H9 (cell line): ENCODE data around the gene OBP2B. TPM values are rescaled to one million over a fixed set of nuclear protein-coding genes. Genes with fewer than 3 reads are reported as not detected.

Experiments used
- DNase-seq: peaks from one replicate; pipeline ENCODE4 v3.0.0-alpha.2; 2017
- H2AFZ ChIP-seq: one replicate; pipeline ENCODE4 v1.6.1; 2013; ENCODE audit warnings: mild to moderate bottlenecking, low read length, control low read depth, moderate library complexity
- H2AK5ac ChIP-seq: 2 replicates; pipeline ENCODE4 v1.6.1; 2013; ENCODE audit warnings: low read length, control low read depth, mixed read lengths; ENCODE audit not compliant: insufficient read length
- H2BK120ac ChIP-seq: one replicate; pipeline ENCODE4 v1.6.1; 2013; ENCODE audit warnings: low read depth, mild to moderate bottlenecking, low read length, control low read depth, inconsistent platforms; ENCODE audit not compliant: poor library complexity, severe bottlenecking
- H2BK12ac ChIP-seq: 2 replicates; pipeline ENCODE4 v1.6.1; 2013; ENCODE audit warnings: low read length, control low read depth, mixed read lengths, low read depth; ENCODE audit not compliant: insufficient read length
- H2BK15ac ChIP-seq: 2 replicates; pipeline ENCODE4 v1.6.1; 2013; ENCODE audit warnings: low read depth, low read length, control low read depth
- H2BK20ac ChIP-seq: one replicate; pipeline ENCODE4 v1.6.1; 2013; ENCODE audit warnings: low read depth, mild to moderate bottlenecking, low read length, control low read depth, inconsistent platforms; ENCODE audit not compliant: poor library complexity, severe bottlenecking
- H2BK5ac ChIP-seq: 2 replicates; pipeline ENCODE4 v1.6.1; 2013; ENCODE audit warnings: low read length, control low read depth, mixed read lengths; ENCODE audit not compliant: insufficient read length
- H3K14ac ChIP-seq: 2 replicates; pipeline ENCODE4 v1.6.1; 2013; ENCODE audit warnings: low read length, control low read depth; ENCODE audit not compliant: insufficient read depth
- H3K18ac ChIP-seq: 2 replicates; pipeline ENCODE4 v1.6.1; 2013; ENCODE audit warnings: low read depth, mild to moderate bottlenecking, mixed read lengths, low read length, control low read depth; ENCODE audit not compliant: insufficient read length
- H3K23ac ChIP-seq: 2 replicates; pipeline ENCODE4 v1.6.1; 2013; ENCODE audit warnings: low read length, control low read depth, mixed read lengths, low read depth; ENCODE audit not compliant: insufficient read length
- H3K23me2 ChIP-seq: 2 replicates; pipeline ENCODE4 v1.6.1; 2013; ENCODE audit warnings: low read depth, mild to moderate bottlenecking, mixed read lengths, low read length, control low read depth; ENCODE audit not compliant: insufficient read length, poor library complexity, severe bottlenecking
- H3K27ac ChIP-seq: 2 replicates; pipeline ENCODE4 v1.5.1; 2013; ENCODE audit warnings: low read length, control low read depth, mixed read lengths, low read depth; ENCODE audit not compliant: insufficient read length
- H3K27me3 ChIP-seq: 2 replicates; pipeline ENCODE4 v1.6.1; 2013; ENCODE audit warnings: low read length, control low read depth, inconsistent platforms; ENCODE audit not compliant: insufficient read depth
- H3K4ac ChIP-seq: 2 replicates; pipeline ENCODE4 v1.6.1; 2013; ENCODE audit warnings: low read depth, mild to moderate bottlenecking, control low read depth, inconsistent platforms, low read length, moderate library complexity
- H3K4me1 ChIP-seq: 2 replicates; pipeline ENCODE4 v1.6.1; 2013; ENCODE audit warnings: low read length, control low read depth, inconsistent platforms; ENCODE audit not compliant: insufficient read depth
- H3K4me2 ChIP-seq: 2 replicates; pipeline ENCODE4 v1.6.1; 2013; ENCODE audit warnings: low read length, control low read depth, mixed read lengths; ENCODE audit not compliant: insufficient read length, insufficient read depth
- H3K56ac ChIP-seq: 2 replicates; pipeline ENCODE4 v1.6.1; 2013; ENCODE audit warnings: low read depth, mild to moderate bottlenecking, mixed read lengths, low read length, control low read depth; ENCODE audit not compliant: insufficient read length
- H3K79me1 ChIP-seq: 2 replicates; pipeline ENCODE4 v1.6.1; 2013; ENCODE audit warnings: low read depth, mild to moderate bottlenecking, moderate library complexity, low read length, control low read depth, inconsistent platforms; ENCODE audit not compliant: insufficient read depth, poor library complexity, severe bottlenecking
- H3K79me2 ChIP-seq: 2 replicates; pipeline ENCODE4 v1.6.1; 2013; ENCODE audit warnings: low read length, control low read depth, inconsistent platforms; ENCODE audit not compliant: insufficient read depth
- H3K9ac ChIP-seq: 2 replicates; pipeline ENCODE4 v1.6.1; 2013; ENCODE audit warnings: low read length, control low read depth, mixed read lengths; ENCODE audit not compliant: insufficient read length; ENCODE audit errors: extremely low read depth
- H3K9me3 ChIP-seq: one replicate; pipeline ENCODE4 v1.6.1; 2013; ENCODE audit warnings: low read depth, low read length, inconsistent platforms; ENCODE audit not compliant: control insufficient read depth
- H3T11ph ChIP-seq: one replicate; pipeline ENCODE4 v1.6.1; 2013; ENCODE audit warnings: mild to moderate bottlenecking, low read length, control low read depth, inconsistent platforms
- H4K20me1 ChIP-seq: one replicate; pipeline ENCODE4 v1.6.1; 2013; ENCODE audit not compliant: control insufficient read depth, insufficient read length, insufficient read depth
- H4K5ac ChIP-seq: 2 replicates; pipeline ENCODE4 v1.6.1; 2013; ENCODE audit warnings: low read depth, mild to moderate bottlenecking, mixed read lengths, low read length, control low read depth; ENCODE audit not compliant: insufficient read length
- H4K8ac ChIP-seq: replicated peaks from 2 replicates; pipeline ENCODE4 v1.6.1; 2013; ENCODE audit warnings: low read length, control low read depth, mixed read lengths, low read depth; ENCODE audit not compliant: insufficient read length
- H4K91ac ChIP-seq: 2 replicates; pipeline ENCODE4 v1.6.1; 2013; ENCODE audit warnings: low read depth, mild to moderate bottlenecking, moderate library complexity, mixed read lengths, low read length, control low read depth; ENCODE audit not compliant: insufficient read length
- H3K27ac Mint-ChIP-seq, 3 experiments: 2 replicates in 2 of 3; 3 replicates in 1 of 3; pipeline ENCODE4 v1.8.0; 2020 to 2021; ENCODE audit warnings: mixed read lengths in 3 of 3, mild to moderate bottlenecking in 1 of 3, moderate library complexity in 1 of 3
- H3K27me3 Mint-ChIP-seq: 2 replicates; pipeline ENCODE4 v1.8.0; 2021; ENCODE audit warnings: low read depth, mild to moderate bottlenecking, moderate library complexity, mixed read lengths
- H3K36me3 Mint-ChIP-seq, 3 experiments: 2 replicates in 2 of 3; 3 replicates in 1 of 3; pipeline ENCODE4 v1.8.0; 2020 to 2021; ENCODE audit warnings: low read depth in 3 of 3, mixed read lengths in 3 of 3; ENCODE audit not compliant: insufficient read depth in 1 of 3
- H3K4me1 Mint-ChIP-seq, 2 experiments: 2 replicates each; pipeline ENCODE4 v1.8.0; 2020; ENCODE audit warnings: mixed read lengths in 2 of 2
- H3K4me3 Mint-ChIP-seq, 2 experiments: 2 replicates in 1 of 2; 3 replicates in 1 of 2; pipeline ENCODE4 v1.8.0; 2020 to 2021; ENCODE audit warnings: mild to moderate bottlenecking in 2 of 2, mixed read lengths in 2 of 2, moderate library complexity in 1 of 2
- H3K9me3 Mint-ChIP-seq, 2 experiments: 2 replicates in 1 of 2; 3 replicates in 1 of 2; pipeline ENCODE4 v1.8.0; 2020; ENCODE audit warnings: mild to moderate bottlenecking in 2 of 2, mixed read lengths in 2 of 2, moderate library complexity in 1 of 2
- CTCF ChIP-seq: fragments of 200-600 bp; sonication (generic); conservative IDR thresholded peaks from 3 replicates; pipeline ENCODE4 v1.8.0; 2021; ENCODE audit warnings: antibody characterized with exemption, mild to moderate bottlenecking
- whole genome bisulfite sequencing: extraction: QIAGEN DNeasy Blood & Tissue Kit; methylation state at CpG from one replicate; pipeline ENCODE4 v1.1.7; 2013; ENCODE audit warnings: missing lambda C conversion rate, low lambda C conversion rate, mixed read lengths; ENCODE audit not compliant: insufficient read length; ENCODE audit errors: extremely low coverage; 5-methylcytosine and 5-hydroxymethylcytosine counted together
- total RNA-seq: library from RNA; stranded (reverse); gene quantifications from 2 replicates; pipeline ENCODE4 v1.2.1, GENCODE V29; 2021

OBP2B gene
- total RNA-seq, 1 experiment from 2014 or later, result not detected

GRCh38 chr9:133242241-133242640, 33.2 kb upstream of the OBP2B start:
- no peaks in the 10 kb centered on the region for H3K9me3 ChIP-seq
- H3K18ac ChIP-seq, result no peak overlapping the region
- H3K27me3 ChIP-seq, result no peaks in the 10 kb centered on the region; the same call in 1 of the 2 replicates
- WGBS, result no CpG with 5 or more reads among the region's 14 CpGs
- no peak overlapping the region for H2AFZ ChIP-seq
- H3K4me2 ChIP-seq, result no peak overlapping the region
- no peak overlapping the region for H2BK12ac ChIP-seq
- no peak overlapping the region for H2AK5ac ChIP-seq
- no peak overlapping the region for H2BK20ac ChIP-seq
- no peak overlapping the region for H3K4me3 Mint-ChIP-seq
- DNase-seq, result no peak
- H3K4ac ChIP-seq, result no peak overlapping the region
- no peak overlapping the region for H3T11ph ChIP-seq
- peaks cover 45% of the 10 kb centered on the region for H3K27me3 Mint-ChIP-seq
- no peak overlapping the region for H3K27ac ChIP-seq
- H4K20me1 ChIP-seq, result no peaks in the 10 kb centered on the region
- H3K27ac Mint-ChIP-seq, result no peak overlapping the region
- H3K79me1 ChIP-seq, result no peaks in the 10 kb centered on the region
- no peak overlapping the region for H3K23ac ChIP-seq
- H2BK5ac ChIP-seq, result no peak overlapping the region
- no peak overlapping the region for H3K14ac ChIP-seq
- no peak overlapping the region for H4K5ac ChIP-seq
- no peaks in the 10 kb centered on the region; a peak in 1 of 5 replicates for H3K9me3 Mint-ChIP-seq
- H3K23me2 ChIP-seq, result peaks cover 9% of the 10 kb centered on the region
- peaks cover 12% of the 10 kb centered on the region in 2 experiments for H3K4me1 Mint-ChIP-seq
- H4K8ac ChIP-seq, result no peak overlapping the region
- no peaks in the 10 kb centered on the region for H3K79me2 ChIP-seq
- H3K36me3 Mint-ChIP-seq, result no peaks in the 10 kb centered on the region; a peak in 1 of 7 replicates
- no peak overlapping the region for H3K9ac ChIP-seq
- H4K91ac ChIP-seq, result no peak overlapping the region
- no peak overlapping the region for H3K56ac ChIP-seq
- H3K4me1 ChIP-seq, result no peaks in the 10 kb centered on the region
- TF ChIP-seq CTCF, result no peak
- no peak overlapping the region for H2BK120ac ChIP-seq
- H2BK15ac ChIP-seq, result no peak overlapping the region
